Stimulated activated CD8-positive, alpha-beta memory T cell treated with anti-CD3 and anti-CD28 coated beads, Interleukin-4, amount 100 ng/mL, for 4 hours (primary cell): ENCODE data around the gene PKHD1.

Source experiments
- DNase-seq, 2 donors: peaks; one replicate each; pipeline ENCODE4 v3.0.0-alpha.2; 2020; ENCODE audit warnings: low read depth in 2 of 2, low spot score in 1 of 2

PKHD1 gene

DNA sequence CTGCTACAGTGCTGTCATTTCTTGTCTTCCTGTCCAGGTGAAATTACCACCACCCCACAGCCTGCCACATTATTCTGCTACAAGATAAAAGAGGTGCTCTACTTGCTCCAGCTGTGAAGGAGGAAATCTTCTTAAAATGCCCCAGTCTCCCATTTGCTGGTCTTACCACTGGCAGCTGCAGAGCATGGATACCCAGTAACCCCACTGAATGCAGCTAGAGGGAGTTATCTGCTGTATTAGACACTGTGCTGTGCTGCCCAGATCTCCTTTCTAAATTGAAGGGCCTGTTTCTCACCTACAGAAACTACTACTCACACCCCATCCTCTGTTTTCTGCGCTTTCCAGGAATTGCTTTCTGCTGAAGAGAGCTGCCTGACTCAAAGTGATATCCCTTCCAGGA, 517.8 kb downstream of the PKHD1 start:
- no peak for DNase-seq

DNA sequence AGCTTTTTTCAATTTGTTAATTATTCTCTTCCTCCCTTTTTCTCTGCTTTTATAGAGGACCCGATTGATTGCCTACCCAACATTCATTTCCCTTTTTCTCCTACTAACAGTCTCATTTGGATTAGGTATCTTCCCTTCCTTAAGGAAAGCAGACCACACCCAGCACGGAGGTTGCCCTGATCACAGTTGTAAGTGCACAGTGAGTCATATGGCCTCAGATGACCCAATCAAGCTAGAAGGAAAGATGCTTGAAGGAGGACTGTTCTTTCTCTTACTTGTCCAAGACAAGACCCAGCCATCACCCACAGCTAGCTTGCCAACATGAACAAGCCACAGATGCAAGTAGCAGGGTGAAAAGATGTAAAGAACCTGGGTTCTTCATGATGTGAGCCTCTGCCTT, 518.6 kb downstream of the PKHD1 start:
- DNase-seq: no peak

DNA sequence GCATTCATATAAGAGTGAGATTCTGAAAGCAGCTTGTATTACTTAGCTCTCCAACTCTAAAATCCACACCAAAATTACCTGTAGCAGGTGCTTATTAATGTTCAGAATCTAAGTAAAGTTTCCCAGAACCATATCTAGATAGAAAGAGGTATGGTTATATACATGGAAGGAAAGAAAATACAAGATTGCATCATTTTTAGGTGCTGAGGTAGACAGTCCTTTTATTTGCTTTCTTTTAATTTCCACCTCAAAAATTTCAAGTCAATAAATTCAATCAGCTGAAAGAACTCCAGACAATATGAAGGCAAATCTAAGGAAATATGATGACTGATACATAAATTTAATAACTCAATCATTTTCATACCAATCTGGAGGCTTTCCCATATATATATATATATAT, 521.9 kb downstream of the PKHD1 start:
- no peak for DNase-seq
